H1 (cell line): ENCODE data around the gene CTXN1. TPM values are rescaled to one million over a fixed set of nuclear protein-coding genes. Genes with fewer than 3 reads are reported as not detected.
A peak's percentile ranks its signal among the peaks of the same experiment; 100 is the strongest.

Experiments used
- ATF2 ChIP-seq: IDR thresholded peaks from 2 replicates; pipeline ENCODE4 v1.6.1; 2012; ENCODE audit warnings: low read length, inconsistent platforms
- ATF3 ChIP-seq: IDR thresholded peaks from 2 replicates; pipeline ENCODE4 v1.6.1; 2011; ENCODE audit warnings: low read depth, mild to moderate bottlenecking, low read length; ENCODE audit not compliant: insufficient read depth
- BCL11A ChIP-seq, 2 experiments: IDR thresholded peaks; one replicate each; pipeline ENCODE4 v1.6.1; 2011; ENCODE audit warnings: low read depth in 2 of 2, low read length in 2 of 2, mild to moderate bottlenecking in 2 of 2
- CBX5 ChIP-seq: fragments of 300-800, 300-1000 bp; sonication (generic); IDR thresholded peaks from 2 replicates; pipeline ENCODE4 v1.7.1; 2016; ENCODE audit warnings: antibody characterized with exemption, low read length, low read depth
- CBX8 ChIP-seq: fragments of 300-800, 300-1000 bp; sonication (generic); IDR thresholded peaks from 2 replicates; pipeline ENCODE4 v1.7.1; 2016; ENCODE audit warnings: low read depth, low read length, borderline replicate concordance
- CHD1 ChIP-seq: IDR thresholded peaks from 2 replicates; pipeline ENCODE4 v1.6.1; 2012; ENCODE audit warnings: low read depth, low read length, improper control_type of control experiment
- CTBP2 ChIP-seq: IDR thresholded peaks from 2 replicates; pipeline ENCODE4 v1.7.0; 2011; ENCODE audit warnings: borderline replicate concordance, mild to moderate bottlenecking, moderate library complexity, mixed read lengths, low read length; ENCODE audit not compliant: insufficient read depth, insufficient read length
- FOSL1 ChIP-seq: IDR thresholded peaks from 2 replicates; pipeline ENCODE4 v1.6.1; 2011; ENCODE audit warnings: mild to moderate bottlenecking, low read depth, low read length, moderate library complexity; ENCODE audit not compliant: insufficient read depth
- JUND ChIP-seq: IDR thresholded peaks from 2 replicates; pipeline ENCODE4 v1.6.1; 2011; ENCODE audit warnings: mild to moderate bottlenecking, improper control_type of control experiment, low read length
- KDM1A ChIP-seq: fragments of 200-600, 300-600 bp; sonication (generic); IDR thresholded peaks from 2 replicates; pipeline ENCODE4 v1.7.1; 2016; ENCODE audit warnings: mild to moderate bottlenecking, low read length, borderline replicate concordance
- KDM4A ChIP-seq: IDR thresholded peaks from one replicate; pipeline ENCODE4 v1.7.1; 2012; ENCODE audit warnings: low read depth, mild to moderate bottlenecking, moderate library complexity, low read length, inconsistent platforms; ENCODE audit not compliant: severe bottlenecking
- KDM5A ChIP-seq: fragments of 200-600 bp; IDR thresholded peaks from 2 replicates; pipeline ENCODE4 v1.7.1; 2012; ENCODE audit warnings: mild to moderate bottlenecking, low read length, inconsistent platforms, mixed read lengths
- MAFK ChIP-seq: IDR thresholded peaks from 2 replicates; pipeline ENCODE4 v1.6.1; 2012; ENCODE audit warnings: low read depth, mild to moderate bottlenecking, improper control_type of control experiment, low read length
- NANOG ChIP-seq: IDR thresholded peaks from 2 replicates; pipeline ENCODE4 v1.6.1; 2011; ENCODE audit warnings: low read length, low read depth, mild to moderate bottlenecking, inconsistent platforms; ENCODE audit not compliant: insufficient read depth, poor library complexity, severe bottlenecking
- NRF1 ChIP-seq: IDR thresholded peaks from 2 replicates; pipeline ENCODE4 v1.6.1; 2011; ENCODE audit warnings: mild to moderate bottlenecking, low read depth, low read length, improper control_type of control experiment
- POLR2A ChIP-seq, 2 experiments: IDR thresholded peaks; 1 replicate in 1 of 2; 2 replicates in 1 of 2; pipeline ENCODE4 v1.6.1; 2011; ENCODE audit warnings: low read depth in 2 of 2, low read length in 2 of 2, mild to moderate bottlenecking in 2 of 2; ENCODE audit errors: control extremely low read depth in 1 of 2
- RAD21 ChIP-seq, 2 experiments: IDR thresholded peaks in 1 of 2; conservative IDR thresholded peaks in 1 of 2; 2 replicates each; pipeline ENCODE4 v1.6.1; 2011; ENCODE audit warnings: low read depth in 2 of 2, low read length in 2 of 2, improper control_type of control experiment in 1 of 2, inconsistent platforms in 1 of 2, mild to moderate bottlenecking in 1 of 2, moderate library complexity in 1 of 2
- RFX5 ChIP-seq: IDR thresholded peaks from 2 replicates; pipeline ENCODE4 v1.6.1; 2011; ENCODE audit warnings: low read depth, low read length, improper control_type of control experiment, borderline replicate concordance
- RNF2 ChIP-seq: fragments of 200-900, 300-1000 bp; sonication (generic); IDR thresholded peaks from 2 replicates; pipeline ENCODE4 v1.7.1; 2016; ENCODE audit warnings: borderline replicate concordance, low read depth, mild to moderate bottlenecking, antibody characterized with exemption, low read length; ENCODE audit not compliant: poor library complexity, severe bottlenecking; ENCODE audit errors: missing control alignments
- SAP30 ChIP-seq: fragments of 300-600 bp; sonication (generic); IDR thresholded peaks from 2 replicates; pipeline ENCODE4 v1.7.1; 2012; ENCODE audit warnings: low read length, moderate library complexity, mild to moderate bottlenecking, inconsistent platforms; ENCODE audit not compliant: insufficient read depth, insufficient replicate concordance
- TBP ChIP-seq: IDR thresholded peaks from 2 replicates; pipeline ENCODE4 v1.6.1; 2011; ENCODE audit warnings: low read depth, low read length, improper control_type of control experiment
- polyA plus RNA-seq, 7 experiments: library from polyadenylated mRNA; depleted of rRNA in 3 of 7; stranded (reverse) in 5 of 7; unstranded in 2 of 7; fragments of >200 nt in 5 of 7; fragments of 200-250 nt in 2 of 7; gene quantifications; 1 replicate in 5 of 7; 2 replicates in 1 of 7; 4 replicates in 1 of 7; pipeline versions ENCODE4 v1.2.1 to v1.2.3, GENCODE V29; 2011 to 2013; ENCODE audit warnings: missing spikeins in 2 of 7, mixed read lengths in 2 of 7
- total RNA-seq: library from RNA; stranded (reverse); fragmentation: NEBNext Ultra II Directional; extraction: Animal tissue kit (Norgen Biotek cat#: 25700); gene quantifications from 2 replicates; pipeline ENCODE4 v1.2.1, GENCODE V29; 2021

The CTXN1 gene
- total and polyA plus RNA-seq, 2 of the 8 experiments (the other 6 are each of a cell fraction or from before 2014, with no cell fraction given) = 16.4 to 58.0 TPM

DNA sequence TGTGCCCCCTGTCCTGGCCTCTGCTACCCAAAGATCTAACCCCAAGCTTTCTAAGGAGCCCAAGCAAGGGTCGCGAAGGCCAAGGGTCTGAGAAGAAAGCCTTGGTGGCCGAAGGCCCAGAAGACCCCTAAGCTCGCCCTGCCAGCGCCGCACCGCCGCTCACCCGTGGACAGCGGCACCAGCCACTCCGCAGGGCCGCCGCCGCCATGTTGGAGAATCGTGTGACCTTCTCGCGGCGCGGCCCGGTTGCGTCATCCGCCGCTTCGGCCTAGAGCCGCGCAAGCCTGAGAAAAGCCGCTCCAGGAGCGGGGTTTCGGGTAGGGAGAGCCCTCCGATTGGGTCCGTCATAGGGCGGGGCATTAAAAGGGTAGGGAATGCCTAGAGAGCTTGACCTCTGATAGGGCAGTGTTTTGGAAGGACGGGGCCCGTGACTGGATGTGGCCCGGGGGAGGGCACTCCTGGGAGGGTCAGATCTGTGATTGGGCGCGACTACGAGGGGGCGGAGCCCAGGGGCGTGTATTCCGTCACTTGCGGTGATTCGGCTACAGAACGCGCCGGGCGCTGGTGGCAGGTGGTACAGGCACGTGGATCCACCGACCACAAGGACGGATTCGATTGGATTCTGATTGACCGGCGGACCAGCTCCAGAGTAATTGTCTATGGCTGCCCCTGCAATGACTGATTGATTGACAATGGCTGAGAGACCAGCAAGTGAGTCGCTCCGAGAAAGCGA, 17.7 kb upstream of the CTXN1 start, which contains the start of gene TIMM44 (continued):
- TF ChIP-seq SAP30 (peak; percentile 98), KDM1A (no peak), KDM4A (peak; percentile 89), CTBP2 (no peak), ATF2 (peak; percentile 69; the same call in 1 of the 2 replicates), CBX5 (no peak), TBP (peak; percentile 85), ATF3 (peak; percentile 90), FOSL1 (no peak), CBX8 (no peak), MAFK (no peak), JUND (peak; percentile 92), RNF2 (no peak), RAD21 (IDR thresholded peaks at IDR 0.05 in 1 of 2, conservative IDR thresholded peaks at IDR 0.05 in 1 of 2; ENCODE audit: low read depth in 2 of 2, low read length in 2 of 2) (no peak), CHD1 (no peak), NRF1 (no peak), NANOG (no peak), BCL11A (IDR thresholded peaks at IDR 0.05; ENCODE audit: low read depth in 2 of 2, low read length in 2 of 2) (no peak), KDM5A (peak; percentile 93), RFX5 (no peak), POLR2A (IDR thresholded peaks at IDR 0.05; ENCODE audit: control extremely low read depth in 1 of 2, low read depth in 2 of 2, low read length in 2 of 2) (peak; percentile 97 to 99)
